ENCODE measurements around the gene PPP3CA.

GRCh38 chr4:101098666-101099400, 248.5 kb downstream of the PPP3CA start:
- TF ChIP-seq CTCF (IDR thresholded peaks at IDR 0.05) (no peak), EP300 (IDR thresholded peaks at IDR 0.05) (no peak)
